CD14-positive monocyte (primary cell): ENCODE measurements around the gene INPP4A. TPM values are rescaled to one million over a fixed set of nuclear protein-coding genes. Genes with fewer than 3 reads are reported as not detected.
A peak's percentile ranks its signal among the peaks of the same experiment; 100 is the strongest.

Experiments
- DNase-seq, 3 donors: peaks; one replicate each; pipeline ENCODE4 v3.0.0-alpha.2; 2011 to 2022
- H2AFZ ChIP-seq: 2 replicates; pipeline ENCODE4 v1.6.0; 2012; ENCODE audit warnings: mild to moderate bottlenecking, low read depth, low read length, inconsistent platforms; ENCODE audit not compliant: insufficient read depth, poor library complexity, severe bottlenecking
- H3K27ac ChIP-seq, 2 donors: 1 replicate in 1 of 2; 2 replicates in 1 of 2; pipeline ENCODE4 v1.5.1; 2012 to 2013; ENCODE audit warnings: low read length in 2 of 2, control low read depth in 1 of 2, inconsistent platforms in 1 of 2, low read depth in 1 of 2, mild to moderate bottlenecking in 1 of 2
- H3K27me3 ChIP-seq, 2 donors: one replicate each; pipeline versions ENCODE4 v1.6.0 to v1.6.1; 2011 to 2013; ENCODE audit warnings: low read length in 2 of 2; ENCODE audit not compliant: control insufficient read depth in 2 of 2, insufficient read depth in 2 of 2
- H3K36me3 ChIP-seq, 2 donors: replicated peaks in 1 of 2; 1 replicate in 1 of 2; 2 replicates in 1 of 2; pipeline versions ENCODE4 v1.5.1 to v1.6.1; 2012 to 2013; ENCODE audit warnings: low read length in 2 of 2, control low read depth in 1 of 2, inconsistent platforms in 1 of 2, mild to moderate bottlenecking in 1 of 2; ENCODE audit not compliant: insufficient read depth in 2 of 2, control insufficient read depth in 1 of 2
- H3K4me1 ChIP-seq, 2 donors: 1 replicate in 1 of 2; 2 replicates in 1 of 2; pipeline versions ENCODE4 v1.5.1 to v1.6.1; 2012 to 2013; ENCODE audit warnings: low read length in 2 of 2, control low read depth in 1 of 2, inconsistent platforms in 1 of 2, mild to moderate bottlenecking in 1 of 2, moderate library complexity in 1 of 2; ENCODE audit not compliant: insufficient read depth in 2 of 2, control insufficient read depth in 1 of 2
- H3K4me2 ChIP-seq: replicated peaks from 2 replicates; pipeline ENCODE3; 2012; ENCODE audit warnings: low read length, moderate library complexity, mild to moderate bottlenecking; ENCODE audit not compliant: poor library complexity, severe bottlenecking; ENCODE audit errors: extremely low read depth
- H3K4me3 ChIP-seq, 3 experiments: fragments of 200-600 bp in 1 of 3; sonication (generic) in 1 of 3; replicated peaks in 1 of 3; 1 replicate in 2 of 3; 2 replicates in 1 of 3; pipeline ENCODE4 v1.5.1; 2011 to 2013; ENCODE audit warnings: low read length in 3 of 3, mild to moderate bottlenecking in 3 of 3, control low read depth in 2 of 3, low read depth in 2 of 3, inconsistent platforms in 1 of 3, moderate library complexity in 1 of 3
- H3K79me2 ChIP-seq: 2 replicates; pipeline ENCODE4 v1.6.0; 2012; ENCODE audit warnings: mild to moderate bottlenecking, control low read depth, inconsistent platforms, low read length, moderate library complexity; ENCODE audit not compliant: insufficient read depth
- H3K9ac ChIP-seq: 2 replicates; pipeline ENCODE4 v1.6.0; 2017; ENCODE audit warnings: low read length, mild to moderate bottlenecking; ENCODE audit not compliant: insufficient read depth, poor library complexity, severe bottlenecking
- H3K9me3 ChIP-seq, 2 donors: replicated peaks in 1 of 2; 1 replicate in 1 of 2; 2 replicates in 1 of 2; pipeline versions ENCODE4 v1.5.1 to v1.6.1; 2012 to 2013; ENCODE audit warnings: low read length in 2 of 2, control low read depth in 1 of 2; ENCODE audit not compliant: control insufficient read depth in 1 of 2, insufficient read depth in 1 of 2
- H4K20me1 ChIP-seq: 2 replicates; pipeline ENCODE4 v1.6.0; 2012; ENCODE audit warnings: mild to moderate bottlenecking, low read length, control low read depth, moderate library complexity; ENCODE audit not compliant: insufficient read depth
- H3K27ac Mint-ChIP-seq, 7 donors: one replicate each; pipeline ENCODE4 v1.8.0; 2020; ENCODE audit warnings: mild to moderate bottlenecking in 7 of 7, mixed read lengths in 7 of 7, moderate library complexity in 6 of 7, inconsistent platforms in 2 of 7
- H3K27me3 Mint-ChIP-seq, 3 donors: one replicate each; pipeline ENCODE4 v1.8.0; 2021 to 2022; ENCODE audit warnings: low read depth in 3 of 3, mild to moderate bottlenecking in 3 of 3, mixed read lengths in 3 of 3, moderate library complexity in 3 of 3, inconsistent platforms in 1 of 3
- H3K36me3 Mint-ChIP-seq, 2 donors: one replicate each; pipeline ENCODE4 v1.8.0; 2020; ENCODE audit warnings: mixed read lengths in 2 of 2, inconsistent platforms in 1 of 2, mild to moderate bottlenecking in 1 of 2
- H3K4me1 Mint-ChIP-seq: one replicate; pipeline ENCODE4 v1.8.0; 2020; ENCODE audit warnings: mild to moderate bottlenecking, mixed read lengths
- H3K4me3 Mint-ChIP-seq, 2 donors: one replicate each; pipeline ENCODE4 v1.8.0; 2020; ENCODE audit warnings: mild to moderate bottlenecking in 2 of 2, mixed read lengths in 2 of 2, moderate library complexity in 1 of 2
- H3K9me3 Mint-ChIP-seq, 7 donors: one replicate each; pipeline ENCODE4 v1.8.0; 2020 to 2022; ENCODE audit warnings: mixed read lengths in 7 of 7, mild to moderate bottlenecking in 6 of 7, moderate library complexity in 6 of 7, inconsistent platforms in 2 of 7
- WGBS: methylation state at CpG from one replicate; pipeline ENCODE4 v1.1.5; 2013; ENCODE audit warnings: missing lambda C conversion rate; ENCODE audit not compliant: insufficient coverage; 5-methylcytosine and 5-hydroxymethylcytosine counted together
- intact Hi-C, 2 donors: fragments of 100-400 bp; cut with micrococcal nuclease; formaldehyde crosslinking; loops; one replicate each; pipeline versions ENCODE4 v1.15.0 to v1.15.1; 2023
- polyA plus RNA-seq, 3 donors: library from polyadenylated mRNA; depleted of rRNA in 1 of 3; unstranded in 2 of 3; stranded (reverse) in 1 of 3; fragments of 300-500 nt in 2 of 3; fragments of >200 nt in 1 of 3; fragmentation: Illumina TruSeq in 2 of 3; gene quantifications; 1 replicate in 2 of 3; 2 replicates in 1 of 3; pipeline ENCODE4 v1.2.3, GENCODE V29; 2012 to 2021
- TF ChIP-seq, protein P1 (sequence below): fragments of 200-600 bp; IDR thresholded peaks from one replicate; pipeline ENCODE4 v1.8.0; 2022; ENCODE audit warnings: antibody characterized with exemption, mild to moderate bottlenecking

INPP4A gene
- polyA plus RNA-seq, 3 donors = 13.7 to 52.4 (median 20.7) TPM

DNA sequence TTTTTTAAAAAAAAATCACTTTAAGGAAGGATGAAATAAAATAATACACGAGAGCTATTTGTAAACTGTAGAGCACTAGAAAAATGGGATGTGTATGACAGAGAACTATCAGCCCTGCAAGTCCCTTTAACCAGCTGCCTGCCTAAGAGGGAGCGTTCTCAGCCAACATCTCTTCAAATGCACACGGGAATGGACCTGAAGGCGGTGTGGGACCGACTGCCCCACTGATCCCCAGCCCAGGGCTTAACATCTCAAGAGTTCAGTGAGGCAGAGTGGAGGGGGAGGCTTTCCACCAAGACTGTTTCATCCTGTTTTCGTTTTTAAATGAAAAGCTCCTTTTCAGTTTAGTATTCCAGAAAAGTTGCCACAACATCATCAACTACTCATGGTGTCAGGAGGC lies 2.2 kb downstream of the INPP4A start:
- H3K79me2 ChIP-seq = peaks cover 77% of the 10 kb centered on the region
- DNase-seq = no peak
- no peak overlapping the region for H2AFZ ChIP-seq
- no peak overlapping the region for H3K9ac ChIP-seq
- peak overlapping the region in 1 of 3 experiments; percentile 79 for H3K4me3 ChIP-seq
- Mint-ChIP-seq H3K4me3 (peak overlapping the region; percentile 97 to 99), H3K9me3 (no peaks in the 10 kb centered on the region), H3K36me3 (peaks cover 11 to 20% of the 10 kb centered on the region in 2 donors), H3K27me3 (peaks cover 0 to 2% (median 0%) of the 10 kb centered on the region in 3 donors), H3K27ac (peak overlapping the region in 2 of 7 donors; percentile 22 to 70), H3K4me1 (peaks cover 55% of the 10 kb centered on the region)
- intact Hi-C loops = loop anchor here (1.0 to 5.0 kb wide), 2 partner anchors 7 to 40 kb away; no protein-coding TSS in a partner anchor
- WGBS = no CpG with 5 or more reads among the region's 6 CpGs
- H3K4me1 ChIP-seq = peaks cover 25 to 41% of the 10 kb centered on the region in 2 donors
- H3K4me2 ChIP-seq = peak overlapping the region; percentile 95
- H4K20me1 ChIP-seq = peaks cover 59% of the 10 kb centered on the region
- H3K9me3 ChIP-seq = no peaks in the 10 kb centered on the region
- TF ChIP-seq, protein P1, sequence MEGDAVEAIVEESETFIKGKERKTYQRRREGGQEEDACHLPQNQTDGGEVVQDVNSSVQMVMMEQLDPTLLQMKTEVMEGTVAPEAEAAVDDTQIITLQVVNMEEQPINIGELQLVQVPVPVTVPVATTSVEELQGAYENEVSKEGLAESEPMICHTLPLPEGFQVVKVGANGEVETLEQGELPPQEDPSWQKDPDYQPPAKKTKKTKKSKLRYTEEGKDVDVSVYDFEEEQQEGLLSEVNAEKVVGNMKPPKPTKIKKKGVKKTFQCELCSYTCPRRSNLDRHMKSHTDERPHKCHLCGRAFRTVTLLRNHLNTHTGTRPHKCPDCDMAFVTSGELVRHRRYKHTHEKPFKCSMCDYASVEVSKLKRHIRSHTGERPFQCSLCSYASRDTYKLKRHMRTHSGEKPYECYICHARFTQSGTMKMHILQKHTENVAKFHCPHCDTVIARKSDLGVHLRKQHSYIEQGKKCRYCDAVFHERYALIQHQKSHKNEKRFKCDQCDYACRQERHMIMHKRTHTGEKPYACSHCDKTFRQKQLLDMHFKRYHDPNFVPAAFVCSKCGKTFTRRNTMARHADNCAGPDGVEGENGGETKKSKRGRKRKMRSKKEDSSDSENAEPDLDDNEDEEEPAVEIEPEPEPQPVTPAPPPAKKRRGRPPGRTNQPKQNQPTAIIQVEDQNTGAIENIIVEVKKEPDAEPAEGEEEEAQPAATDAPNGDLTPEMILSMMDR = no peak
- no peaks in the 10 kb centered on the region for H3K36me3 ChIP-seq
- no peaks in the 10 kb centered on the region for H3K27me3 ChIP-seq
- no peak overlapping the region for H3K27ac ChIP-seq

DNA sequence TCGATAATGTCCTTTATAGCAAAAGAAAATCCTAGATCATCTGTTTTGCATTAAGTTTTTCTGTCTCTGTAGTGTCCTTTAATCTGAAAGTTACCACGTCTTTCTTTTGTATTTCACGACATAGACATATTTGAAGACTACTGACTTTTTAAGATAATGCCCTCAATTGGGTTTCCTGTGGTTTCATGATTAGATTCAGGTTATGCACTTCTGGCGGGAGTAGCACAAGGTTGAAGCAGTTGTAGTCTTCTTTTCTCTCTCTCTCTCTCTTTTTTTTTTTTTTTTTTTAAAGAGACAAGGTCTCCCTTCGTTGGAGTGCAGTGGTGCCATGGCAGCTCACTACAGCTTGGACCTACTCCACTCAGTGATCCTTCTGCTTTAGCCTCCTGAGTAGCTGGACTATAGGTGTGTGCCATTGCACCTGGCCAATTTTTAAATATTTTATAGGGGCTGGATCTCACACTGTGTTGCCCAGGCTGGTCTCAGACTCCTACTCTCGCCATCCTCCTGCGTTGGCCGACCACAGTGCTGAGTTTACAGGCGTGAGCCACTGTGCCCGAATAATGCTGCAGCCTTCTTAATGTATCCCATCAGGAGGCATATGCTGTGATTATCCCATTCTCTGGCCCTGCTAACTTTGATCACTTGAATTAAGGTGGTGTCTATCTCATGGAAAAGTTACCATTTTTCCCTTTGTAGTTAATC lies 3.9 kb downstream of the INPP4A start:
- peaks cover 15 to 23% of the 10 kb centered on the region in 2 donors for H3K36me3 Mint-ChIP-seq
- Histone ChIP-seq H3K27ac (no peak overlapping the region), H3K9ac (no peak overlapping the region), H3K4me2 (no peak overlapping the region), H3K9me3 (no peaks in the 10 kb centered on the region), H2AFZ (no peak overlapping the region), H3K79me2 (peaks cover 94% of the 10 kb centered on the region), H3K27me3 (no peaks in the 10 kb centered on the region), H3K4me3 (no peak overlapping the region), H4K20me1 (peaks cover 76% of the 10 kb centered on the region), H3K4me1 (peaks cover 41 to 55% of the 10 kb centered on the region in 2 donors), H3K36me3 (no peaks in the 10 kb centered on the region)
- DNase-seq = no peak
- H3K4me3 Mint-ChIP-seq = no peak overlapping the region
- TF ChIP-seq, protein P1 = no peak
- WGBS = 100% methylated on average over 2 of the region's 10 CpGs
- H3K27ac Mint-ChIP-seq = peak overlapping the region in 2 of 7 donors; percentile 45 to 65
- no peaks in the 10 kb centered on the region for H3K9me3 Mint-ChIP-seq
- intact Hi-C loops = loop anchor here in 1 of 2 donors (5.0 kb wide), 1 partner anchor 39 kb away; no protein-coding TSS in a partner anchor
- peaks cover 0 to 2% (median 0%) of the 10 kb centered on the region in 3 donors for H3K27me3 Mint-ChIP-seq
- H3K4me1 Mint-ChIP-seq = peaks cover 68% of the 10 kb centered on the region
